ENCODE results near the gene DSCAML1.

DNA sequence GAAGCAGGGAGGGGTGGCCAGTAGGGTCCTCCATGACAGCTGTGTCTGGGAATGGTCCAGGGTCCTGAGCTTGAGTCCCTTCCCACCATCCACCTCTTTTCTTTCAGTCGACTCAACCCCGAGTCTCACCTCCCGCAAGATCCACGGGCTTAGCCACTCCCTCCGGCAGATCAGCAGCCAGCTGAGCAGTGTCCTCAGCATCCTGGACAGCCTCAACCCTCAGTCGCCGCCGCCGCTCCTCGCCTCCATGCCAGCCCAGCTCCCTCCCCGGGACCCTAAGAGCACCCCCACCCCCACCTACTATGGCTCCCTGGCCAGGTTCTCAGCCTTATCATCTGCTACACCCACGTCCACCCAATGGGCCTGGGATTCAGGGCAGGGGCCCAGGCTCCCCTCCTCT lies 387.5 kb downstream of the DSCAML1 start:
- TF ChIP-seq POLR2AphosphoS5 (IDR thresholded peaks at IDR 0.05; ENCODE audit: low read depth, low read length) (no peak), EZH2 (IDR thresholded peaks at IDR 0.05) (no peak), EGR1 (IDR thresholded peaks at IDR 0.05; ENCODE audit: low read depth) (no peak)
- TF ChIP-seq, protein P1, sequence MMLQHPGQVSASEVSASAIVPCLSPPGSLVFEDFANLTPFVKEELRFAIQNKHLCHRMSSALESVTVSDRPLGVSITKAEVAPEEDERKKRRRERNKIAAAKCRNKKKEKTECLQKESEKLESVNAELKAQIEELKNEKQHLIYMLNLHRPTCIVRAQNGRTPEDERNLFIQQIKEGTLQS (IDR thresholded peaks at IDR 0.05): no peak

All from HCT116 (cell line).